Activated CD4-positive, alpha-beta T cell treated with anti-CD3 and anti-CD28 coated beads for 36 hours (primary cell): Measurements from ENCODE around the gene SGO1. TPM values are rescaled to one million over a fixed set of nuclear protein-coding genes. Genes with fewer than 3 reads are reported as not detected.
A peak's percentile ranks its signal among the peaks of the same experiment; 100 is the strongest.
"Not testable (repeated sequence)": the region's sequence is repeated elsewhere in the genome, so short reads cannot be mapped to it uniquely, and the experiment has no call there.

Experiments
- ATAC-seq: fragments of 200-7000 bp; cut with Tn5 transposase; one replicate; pipeline ENCODE4 v1.10.0; 2021; ENCODE audit warnings: mild to moderate bottlenecking, moderate library complexity
- CTCF ChIA-PET: fragments of 350-600 bp; sonication (Branson Sonifier 250); formaldehyde crosslinking; loops from one replicate; lab custom pipeline; 2021; ENCODE audit warnings: antibody characterized with exemption; lab: Charles Lee
- POLR2A ChIA-PET: fragments of 350-600 bp; sonication (Branson Sonifier 250); formaldehyde crosslinking; loops from one replicate; lab custom pipeline; 2021; ENCODE audit warnings: antibody characterized with exemption, inconsistent platforms; lab: Charles Lee
- DNase-seq: peaks from one replicate; pipeline ENCODE4 v3.0.0-alpha.2; 2020
- H3K27ac Mint-ChIP-seq: one replicate; pipeline ENCODE4 v1.8.0; 2021; ENCODE audit warnings: mixed read lengths
- H3K27me3 Mint-ChIP-seq: one replicate; pipeline ENCODE4 v1.8.0; 2021; ENCODE audit warnings: mixed read lengths
- H3K36me3 Mint-ChIP-seq: one replicate; pipeline ENCODE4 v1.8.0; 2021; ENCODE audit warnings: low read depth, mixed read lengths
- H3K4me1 Mint-ChIP-seq: one replicate; pipeline ENCODE4 v1.8.0; 2021; ENCODE audit warnings: mixed read lengths
- H3K4me3 Mint-ChIP-seq: one replicate; pipeline ENCODE4 v1.8.0; 2021; ENCODE audit warnings: mild to moderate bottlenecking, moderate library complexity, mixed read lengths
- H3K9me3 Mint-ChIP-seq: one replicate; pipeline ENCODE4 v1.8.0; 2021; ENCODE audit warnings: low read depth, mixed read lengths
- intact Hi-C, 2 experiments: fragments of 100-400 bp; cut with DNase I in 1 of 2; cut with micrococcal nuclease in 1 of 2; formaldehyde crosslinking; loops; one replicate each; pipeline versions ENCODE4 v1.14.2 to v1.15.1; 2022 to 2024; cut with DNase I, micrococcal nuclease
- total RNA-seq, 2 experiments: library from RNA; stranded (reverse); gene quantifications; one replicate each; pipeline ENCODE4 v1.2.3, GENCODE V29; 2021

Gene SGO1
- total RNA-seq: 10 to 100 TPM; 29.4 to 39.2 TPM

- Mint-ChIP-seq H3K27ac (no peak within 1 kb of the TSS), H3K4me3 (no peak within 1 kb of the TSS), H3K36me3 (peaks cover 14% of the 10 kb centered on the region), H3K9me3 (no peaks in the 10 kb centered on the region), H3K27me3 (no peaks in the 10 kb centered on the region), H3K4me1 (peaks cover 6% of the 10 kb centered on the region)
- POLR2A ChIA-PET: interaction anchor here (0.6 to 1.0 kb wide), 5 partner anchors 147 to 1428 kb away, joined by 3 read pairs; no protein-coding TSS in a partner anchor
- CTCF ChIA-PET: interaction anchor here (0.7 to 3.3 kb wide), 7 partner anchors 10 to 156 kb away, joined by 3 to 12 read pairs (median 3); partner anchors contain the start of gene KAT2B
- DNase-seq: peak; percentile 100
- ATAC-seq: peak; percentile 94
- intact Hi-C loops: loop anchor here (1.0 to 5.0 kb wide), 8 partner anchors 132 to 1039 kb away; partner anchors contain the start of genes RAB5A (in 2 of the 2), EFHB (in 1 of the 2) and KAT2B (in 1 of the 2)
These were observed at the start of gene SGO1 for GRCh38 chr3:20185679-20186599. Gene SGO1 (minus strand): TSS chr3:20186206. CDS start chr3:20184027, 2,179 bp downstream.

GRCh38 chr3:20235796-20236195 is 49.8 kb upstream of the SGO1 start:
- H3K36me3 Mint-ChIP-seq: no peaks in the 10 kb centered on the region
- ChIA-PET CTCF (no interaction called here), POLR2A (no interaction called here)
- peaks cover 3% of the 10 kb centered on the region for H3K9me3 Mint-ChIP-seq
- no peak overlapping the region for H3K4me3 Mint-ChIP-seq
- H3K27me3 Mint-ChIP-seq: no peaks in the 10 kb centered on the region
- intact Hi-C loops: no loop called here
- no peak overlapping the region for H3K27ac Mint-ChIP-seq
- no peaks in the 10 kb centered on the region for H3K4me1 Mint-ChIP-seq
- no peak for ATAC-seq
- no peak for DNase-seq

GRCh38 chr3:20232906-20233780 is 47.1 kb upstream of the SGO1 start:
- ChIA-PET CTCF (no interaction called here), POLR2A (no interaction called here)
- intact Hi-C loops: no loop called here
- H3K27ac Mint-ChIP-seq: no peak overlapping the region
- peaks cover 3% of the 10 kb centered on the region for H3K9me3 Mint-ChIP-seq
- no peaks in the 10 kb centered on the region for H3K27me3 Mint-ChIP-seq
- H3K4me3 Mint-ChIP-seq: no peak overlapping the region
- DNase-seq (no peak), ATAC-seq (no peak)
- no peaks in the 10 kb centered on the region for H3K4me1 Mint-ChIP-seq
- no peaks in the 10 kb centered on the region for H3K36me3 Mint-ChIP-seq

GRCh38 chr3:20230954-20231353 is 44.9 kb upstream of the SGO1 start:
- Mint-ChIP-seq H3K4me1 (no peaks in the 10 kb centered on the region), H3K36me3 (no peaks in the 10 kb centered on the region), H3K27ac (no peak overlapping the region), H3K4me3 (no peak overlapping the region), H3K27me3 (no peaks in the 10 kb centered on the region), H3K9me3 (no peaks in the 10 kb centered on the region)
- POLR2A ChIA-PET: no interaction called here
- no peak for DNase-seq
- CTCF ChIA-PET: no interaction called here
- intact Hi-C loops: no loop called here
- no peak for ATAC-seq

- CTCF ChIA-PET: interaction anchor here (0.9 to 1.1 kb wide), 2 partner anchors 15 to 22 kb away, joined by 3 read pairs; no protein-coding TSS in a partner anchor
These were observed 39.8 kb upstream of the SGO1 start for GRCh38 chr3:20225769-20226168.

GRCh38 chr3:20222274-20222673 is 36.3 kb upstream of the SGO1 start:
- POLR2A ChIA-PET: no interaction called here
- Mint-ChIP-seq H3K36me3 (no peaks in the 10 kb centered on the region), H3K4me3 (no peak overlapping the region), H3K9me3 (no peaks in the 10 kb centered on the region), H3K4me1 (no peaks in the 10 kb centered on the region), H3K27ac (no peak overlapping the region), H3K27me3 (no peaks in the 10 kb centered on the region)
- no peak for ATAC-seq
- intact Hi-C loops: no loop called here
- CTCF ChIA-PET: interaction anchor here (1.0 kb wide), 1 partner anchor 23 kb away, joined by 3 read pairs; no protein-coding TSS in a partner anchor
- no peak for DNase-seq

More at GRCh38 chr3:20225769-20226168, 39.8 kb upstream of the SGO1 start:
- Mint-ChIP-seq H3K4me1 (no peaks in the 10 kb centered on the region), H3K4me3 (no peak overlapping the region), H3K27me3 (no peaks in the 10 kb centered on the region), H3K9me3 (no peaks in the 10 kb centered on the region), H3K27ac (no peak overlapping the region), H3K36me3 (no peaks in the 10 kb centered on the region)
- DNase-seq (no peak), ATAC-seq (no peak)
- POLR2A ChIA-PET: no interaction called here
- intact Hi-C loops: no loop called here

GRCh38 chr3:20218215-20218614 is 32.2 kb upstream of the SGO1 start:
- POLR2A ChIA-PET: no interaction called here

GRCh38 chr3:20215636-20216035 is 29.6 kb upstream of the SGO1 start:
- no peaks in the 10 kb centered on the region for H3K4me1 Mint-ChIP-seq
- DNase-seq: no peak
- no peaks in the 10 kb centered on the region for H3K9me3 Mint-ChIP-seq
- no peak overlapping the region for H3K27ac Mint-ChIP-seq
- intact Hi-C loops: no loop called here
- POLR2A ChIA-PET: no interaction called here
- H3K36me3 Mint-ChIP-seq: no peaks in the 10 kb centered on the region
- H3K27me3 Mint-ChIP-seq: no peaks in the 10 kb centered on the region
- ATAC-seq: no peak
- CTCF ChIA-PET: no interaction called here
- no peak overlapping the region for H3K4me3 Mint-ChIP-seq

More at GRCh38 chr3:20218215-20218614, 32.2 kb upstream of the SGO1 start:
- intact Hi-C loops: no loop called here
- Mint-ChIP-seq H3K9me3 (no peaks in the 10 kb centered on the region), H3K4me3 (no peak overlapping the region), H3K27me3 (no peaks in the 10 kb centered on the region), H3K4me1 (no peaks in the 10 kb centered on the region), H3K36me3 (no peaks in the 10 kb centered on the region), H3K27ac (no peak overlapping the region)
- CTCF ChIA-PET: interaction anchor here (0.6 kb wide), 1 partner anchor 28 kb away, joined by 3 read pairs; no protein-coding TSS in a partner anchor
- no peak for DNase-seq
- ATAC-seq: no peak

GRCh38 chr3:20213491-20213890 is 27.5 kb upstream of the SGO1 start:
- H3K4me1 Mint-ChIP-seq, H3K9me3 Mint-ChIP-seq, H3K27ac Mint-ChIP-seq, H3K4me3 Mint-ChIP-seq, CTCF ChIA-PET, DNase-seq, H3K27me3 Mint-ChIP-seq, H3K36me3 Mint-ChIP-seq, POLR2A ChIA-PET, intact Hi-C loops, ATAC-seq: not testable (repeated sequence)

GRCh38 chr3:20207945-20208344 is 21.9 kb upstream of the SGO1 start:
- H3K9me3 Mint-ChIP-seq, H3K27me3 Mint-ChIP-seq, H3K36me3 Mint-ChIP-seq, H3K27ac Mint-ChIP-seq, ATAC-seq, intact Hi-C loops, DNase-seq, H3K4me3 Mint-ChIP-seq, POLR2A ChIA-PET, H3K4me1 Mint-ChIP-seq: not testable (repeated sequence)
- CTCF ChIA-PET: interaction anchor here (1.8 kb wide), 1 partner anchor 11 kb away, joined by 4 read pairs; no protein-coding TSS in a partner anchor

- H3K4me3 Mint-ChIP-seq, H3K4me1 Mint-ChIP-seq, H3K27me3 Mint-ChIP-seq, H3K9me3 Mint-ChIP-seq, POLR2A ChIA-PET, DNase-seq, H3K27ac Mint-ChIP-seq, H3K36me3 Mint-ChIP-seq, intact Hi-C loops, ATAC-seq: not testable (repeated sequence)
- CTCF ChIA-PET: interaction anchor here (0.6 to 1.2 kb wide), 2 partner anchors 11 to 629 kb away, joined by 3 read pairs; no protein-coding TSS in a partner anchor
These were observed 19.9 kb upstream of the SGO1 start for GRCh38 chr3:20205898-20206297.
